ENCODE data around the gene CHKA.

CHKA gene

DNA sequence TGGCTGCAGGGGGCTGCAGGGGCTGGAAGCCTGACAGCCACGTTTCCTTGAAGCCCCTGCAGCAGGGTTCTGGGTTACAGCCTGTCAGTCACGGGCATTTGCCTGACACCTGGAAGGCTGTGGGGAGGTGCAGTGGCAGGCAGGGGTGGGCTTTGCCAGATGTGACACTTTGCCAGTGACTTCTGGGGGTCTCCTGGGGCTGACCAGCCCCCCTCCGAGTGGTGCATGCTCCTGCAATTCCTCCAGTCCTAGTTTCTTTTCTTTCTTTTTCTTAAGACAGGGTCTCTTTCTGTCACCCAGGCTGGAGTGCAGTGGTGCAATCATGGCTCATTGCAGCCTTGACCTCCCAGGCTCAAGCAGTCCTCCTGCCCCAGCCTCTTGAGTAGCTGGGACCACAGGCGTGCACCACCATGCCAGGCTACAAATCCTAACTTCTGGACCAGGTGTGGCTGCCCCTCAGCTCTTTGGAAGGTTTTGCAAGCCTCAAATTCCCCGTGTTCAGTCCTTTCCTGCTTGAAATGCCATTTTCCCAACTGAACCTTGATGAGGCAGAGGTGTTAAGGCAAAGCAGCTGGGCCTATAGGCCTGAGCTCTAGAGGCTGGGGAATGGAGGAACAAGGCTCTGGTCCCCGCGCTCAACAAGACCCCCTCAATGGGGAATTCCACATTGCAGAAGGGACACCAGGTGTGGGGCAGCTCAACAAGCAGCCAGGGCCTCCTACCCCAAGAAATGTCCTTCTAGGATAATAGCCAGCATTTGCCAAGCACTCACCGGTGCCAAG lies 20.2 kb upstream of the CHKA start:
- Histone ChIP-seq H3K27ac (no peak overlapping the region), H3K79me2 (no peaks in the 10 kb centered on the region), H3K9me3 (ENCODE audit: control insufficient read depth, low read length) (no peaks in the 10 kb centered on the region), H3K4me2 (ENCODE audit: low read length) (no peak overlapping the region), H3K9ac (no peak overlapping the region), H3K4me3 (ENCODE audit: low read depth, low read length) (no peak overlapping the region), H3K27me3 (ENCODE audit: control insufficient read depth, insufficient read depth, low read length) (no peaks in the 10 kb centered on the region), H2AFZ (no peak overlapping the region), H3K36me3 (ENCODE audit: control insufficient read depth, insufficient read depth, low read length) (no peaks in the 10 kb centered on the region), H3K4me1 (peaks cover 3% of the 10 kb centered on the region)
- TF ChIP-seq, protein P1, sequence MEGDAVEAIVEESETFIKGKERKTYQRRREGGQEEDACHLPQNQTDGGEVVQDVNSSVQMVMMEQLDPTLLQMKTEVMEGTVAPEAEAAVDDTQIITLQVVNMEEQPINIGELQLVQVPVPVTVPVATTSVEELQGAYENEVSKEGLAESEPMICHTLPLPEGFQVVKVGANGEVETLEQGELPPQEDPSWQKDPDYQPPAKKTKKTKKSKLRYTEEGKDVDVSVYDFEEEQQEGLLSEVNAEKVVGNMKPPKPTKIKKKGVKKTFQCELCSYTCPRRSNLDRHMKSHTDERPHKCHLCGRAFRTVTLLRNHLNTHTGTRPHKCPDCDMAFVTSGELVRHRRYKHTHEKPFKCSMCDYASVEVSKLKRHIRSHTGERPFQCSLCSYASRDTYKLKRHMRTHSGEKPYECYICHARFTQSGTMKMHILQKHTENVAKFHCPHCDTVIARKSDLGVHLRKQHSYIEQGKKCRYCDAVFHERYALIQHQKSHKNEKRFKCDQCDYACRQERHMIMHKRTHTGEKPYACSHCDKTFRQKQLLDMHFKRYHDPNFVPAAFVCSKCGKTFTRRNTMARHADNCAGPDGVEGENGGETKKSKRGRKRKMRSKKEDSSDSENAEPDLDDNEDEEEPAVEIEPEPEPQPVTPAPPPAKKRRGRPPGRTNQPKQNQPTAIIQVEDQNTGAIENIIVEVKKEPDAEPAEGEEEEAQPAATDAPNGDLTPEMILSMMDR (IDR thresholded peaks at IDR 0.05), result no peak

DNA sequence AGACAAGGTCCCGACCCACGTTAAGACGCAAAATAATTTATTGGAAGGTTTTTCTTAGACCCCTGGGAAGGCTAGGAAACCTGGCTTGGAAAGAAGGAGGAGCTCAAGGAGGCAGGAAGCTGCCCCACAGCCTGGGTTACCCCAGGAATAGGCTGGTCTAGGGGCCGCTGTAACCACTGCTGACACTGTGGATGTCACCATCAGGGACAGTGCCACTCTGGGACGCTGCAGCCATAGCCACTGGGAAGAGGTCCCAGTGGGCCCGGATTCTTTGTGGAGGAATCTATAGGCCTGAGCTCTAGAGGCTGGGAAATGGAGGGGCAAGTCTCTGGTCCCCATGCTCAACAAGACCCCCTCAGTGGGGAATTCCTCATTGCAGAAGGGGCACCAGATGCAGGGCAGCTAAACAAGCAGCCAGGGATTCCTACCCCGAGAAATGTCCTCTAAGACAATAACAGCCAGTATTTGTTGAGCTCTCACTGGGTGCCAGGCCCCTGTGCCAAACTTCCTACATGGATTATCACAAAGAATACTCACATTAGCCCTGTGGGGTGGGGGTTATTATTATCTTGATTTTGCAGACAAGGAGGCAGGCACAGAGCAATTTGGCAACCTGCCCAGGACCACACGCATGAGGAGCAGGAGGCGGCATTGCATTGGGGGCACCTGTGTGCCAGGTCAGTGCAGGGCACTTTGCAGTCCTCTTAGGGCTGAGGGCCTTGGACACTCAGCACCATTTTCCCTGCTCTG lies 19.5 kb upstream of the CHKA start:
- no peaks in the 10 kb centered on the region for H3K79me2 ChIP-seq
- no peak overlapping the region for H3K27ac ChIP-seq
- TF ChIP-seq, protein P1 (IDR thresholded peaks at IDR 0.05), result no peak
- H3K36me3 ChIP-seq (ENCODE audit: control insufficient read depth, insufficient read depth, low read length), result no peaks in the 10 kb centered on the region
- H3K9me3 ChIP-seq (ENCODE audit: control insufficient read depth, low read length), result no peaks in the 10 kb centered on the region
- no peak overlapping the region for H2AFZ ChIP-seq
- H3K4me2 ChIP-seq (ENCODE audit: low read length), result no peak overlapping the region
- no peak overlapping the region for H3K4me3 ChIP-seq (ENCODE audit: low read depth, low read length)
- no peaks in the 10 kb centered on the region for H3K27me3 ChIP-seq (ENCODE audit: control insufficient read depth, insufficient read depth, low read length)
- H3K9ac ChIP-seq, result no peak overlapping the region
- peaks cover 3% of the 10 kb centered on the region for H3K4me1 ChIP-seq

- no peaks in the 10 kb centered on the region for H3K9me3 ChIP-seq (ENCODE audit: control insufficient read depth, low read length)
- TF ChIP-seq, protein P1 (IDR thresholded peaks at IDR 0.05), result no peak
- no peak overlapping the region for H3K27ac ChIP-seq
- H3K4me1 ChIP-seq, result no peaks in the 10 kb centered on the region
- H3K4me2 ChIP-seq (ENCODE audit: low read length), result no peak overlapping the region
- H2AFZ ChIP-seq, result no peak overlapping the region
- no peaks in the 10 kb centered on the region for H3K27me3 ChIP-seq (ENCODE audit: control insufficient read depth, insufficient read depth, low read length)
- H3K9ac ChIP-seq, result no peak overlapping the region
- H3K36me3 ChIP-seq (ENCODE audit: control insufficient read depth, insufficient read depth, low read length), result no peaks in the 10 kb centered on the region
- no peaks in the 10 kb centered on the region for H3K79me2 ChIP-seq
- no peak overlapping the region for H3K4me3 ChIP-seq (ENCODE audit: low read depth, low read length)
Measured at GRCh38 chr11:68138237-68138636, 17.0 kb upstream of the CHKA start.

- TF ChIP-seq, protein P1 (IDR thresholded peaks at IDR 0.05), result no peak
- Histone ChIP-seq H3K27me3 (ENCODE audit: control insufficient read depth, insufficient read depth, low read length) (no peaks in the 10 kb centered on the region), H3K27ac (no peak overlapping the region), H3K9ac (no peak overlapping the region), H3K9me3 (ENCODE audit: control insufficient read depth, low read length) (no peaks in the 10 kb centered on the region), H3K4me3 (ENCODE audit: low read depth, low read length) (no peak overlapping the region), H2AFZ (no peak overlapping the region), H3K36me3 (ENCODE audit: control insufficient read depth, insufficient read depth, low read length) (no peaks in the 10 kb centered on the region), H3K4me2 (ENCODE audit: low read length) (no peak overlapping the region), H3K79me2 (no peaks in the 10 kb centered on the region), H3K4me1 (no peaks in the 10 kb centered on the region)
Measured at GRCh38 chr11:68137833-68138232, 16.6 kb upstream of the CHKA start.
